GM06990 (cell line): Measurements from ENCODE around the gene JPH2.

Source experiments
- DNase-seq: peaks from one replicate; pipeline ENCODE4 v3.0.0-alpha.2; 2011; ENCODE audit not compliant: insufficient read length; ENCODE audit errors: extremely low read depth
- H3K27me3 ChIP-seq: replicated peaks from 2 replicates; pipeline ENCODE4 v1.6.0; 2011; ENCODE audit warnings: low read length; ENCODE audit not compliant: control insufficient read depth, insufficient read depth
- H3K36me3 ChIP-seq: 2 replicates; pipeline ENCODE4 v1.5.1; 2011; ENCODE audit warnings: low read length; ENCODE audit not compliant: control insufficient read depth, insufficient read depth
- H3K4me3 ChIP-seq: replicated peaks from 2 replicates; pipeline ENCODE4 v1.5.1; 2011; ENCODE audit warnings: low read depth, mild to moderate bottlenecking, control low read depth, low read length
- CTCF ChIP-seq: IDR thresholded peaks from 2 replicates; pipeline ENCODE4 v1.5.1; 2011; ENCODE audit warnings: low read length, control low read depth, mild to moderate bottlenecking, inconsistent platforms; ENCODE audit not compliant: insufficient read depth, poor library complexity, severe bottlenecking

Gene JPH2

DNA sequence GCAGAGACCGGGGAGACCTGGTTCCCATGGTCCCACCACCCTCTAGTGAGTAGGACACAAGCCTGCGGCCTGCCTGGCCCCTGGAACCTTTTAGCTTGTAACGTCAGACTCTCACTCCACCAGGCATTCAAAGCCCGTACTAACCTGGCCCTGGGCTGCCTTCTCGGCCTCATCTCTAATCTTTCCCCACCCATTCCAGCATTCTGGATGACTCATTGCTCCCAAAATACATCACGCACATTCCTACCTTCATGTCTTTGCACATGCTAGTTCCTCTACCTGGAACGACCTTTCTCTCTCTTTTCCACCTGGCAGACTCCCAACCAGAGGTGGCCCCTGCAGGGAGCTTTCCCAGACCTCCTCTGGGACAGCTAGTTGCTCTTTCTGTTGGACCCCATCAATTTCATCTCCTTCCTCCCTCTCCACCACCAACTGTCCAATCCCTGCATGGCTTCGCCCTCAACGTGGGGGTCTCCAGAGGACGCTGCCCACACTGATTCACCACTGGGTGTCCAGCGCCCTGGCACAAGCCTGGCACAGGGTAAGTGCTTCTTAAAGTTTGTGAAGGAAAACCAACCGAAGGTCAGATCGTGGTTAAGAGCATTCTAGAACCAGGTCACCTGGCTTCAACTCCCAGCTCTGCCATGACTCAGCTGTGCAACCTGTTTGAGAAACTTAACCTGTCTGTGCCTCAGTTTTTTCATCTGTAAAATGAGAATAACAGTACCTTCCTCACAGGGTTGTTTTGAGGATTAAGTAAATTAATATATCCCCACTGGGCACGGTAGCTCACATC, 35.2 kb downstream of the JPH2 start:
- DNase-seq: no peak
- TF ChIP-seq CTCF: no peak

GRCh38 chr20:44146272-44146671, 40.7 kb downstream of the JPH2 start:
- no peak overlapping the region for H3K4me3 ChIP-seq
- peaks cover 3% of the 10 kb centered on the region for H3K27me3 ChIP-seq
- no peak for DNase-seq
- no peak for TF ChIP-seq CTCF
- no peaks in the 10 kb centered on the region for H3K36me3 ChIP-seq

More for the DNA sequence above, 35.2 kb downstream of the JPH2 start:
- peaks cover 1% of the 10 kb centered on the region; the same call in 1 of the 2 replicates for H3K27me3 ChIP-seq
- no peaks in the 10 kb centered on the region for H3K36me3 ChIP-seq
- no peak overlapping the region for H3K4me3 ChIP-seq

- H3K27me3 ChIP-seq: peaks cover 3% of the 10 kb centered on the region
- H3K4me3 ChIP-seq: no peak overlapping the region
- TF ChIP-seq CTCF: no peak
- H3K36me3 ChIP-seq: no peaks in the 10 kb centered on the region
- DNase-seq: no peak
Measured at GRCh38 chr20:44145131-44145775, 41.7 kb downstream of the JPH2 start.

DNA sequence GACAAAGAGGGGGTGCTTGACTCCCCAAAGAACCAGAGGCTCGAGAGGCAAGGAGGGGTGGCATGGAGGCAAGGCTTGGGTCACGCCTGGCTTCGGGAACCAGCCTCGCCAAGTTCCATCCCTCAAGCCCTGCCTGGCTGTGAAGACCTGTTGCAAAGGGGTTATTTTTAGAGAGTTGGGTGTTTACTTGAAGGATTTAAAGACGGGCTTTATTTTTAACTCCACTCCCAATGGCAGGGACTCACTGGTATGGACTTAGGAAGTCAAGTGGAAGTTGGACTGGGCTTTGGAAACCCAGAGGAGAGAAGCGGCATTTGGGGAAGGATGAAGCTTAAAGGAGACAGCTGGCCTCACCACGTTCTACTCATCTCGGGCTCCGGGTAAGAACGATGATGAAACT, 43.1 kb downstream of the JPH2 start:
- TF ChIP-seq CTCF: no peak
- DNase-seq: no peak
- no peak overlapping the region for H3K4me3 ChIP-seq
- H3K36me3 ChIP-seq: no peaks in the 10 kb centered on the region
- H3K27me3 ChIP-seq: peaks cover 3% of the 10 kb centered on the region

GRCh38 chr20:44142413-44142812, 44.6 kb downstream of the JPH2 start:
- Histone ChIP-seq H3K27me3 (peaks cover 1% of the 10 kb centered on the region), H3K4me3 (no peak overlapping the region), H3K36me3 (no peaks in the 10 kb centered on the region)
- no peak for DNase-seq
- no peak for TF ChIP-seq CTCF
